K562 (cell line): Measurements from ENCODE around the gene KLHL30. TPM values are rescaled to one million over a fixed set of nuclear protein-coding genes. Genes with fewer than 3 reads are reported as not detected.

Experiments
- ATAC-seq: fragments of 200-7000 bp; cut with Tn5 transposase; 3 replicates; pipeline ENCODE4 v1.9.1; 2020; ENCODE audit warnings: moderate library complexity
- BruUV-seq: library from RNA; stranded (reverse); fragments of 400-500 nt; replicated peaks from 2 replicates; lab custom pipeline; 2021; lab: Mats Ljungman, UMichigan
- CTCF ChIA-PET: fragments of 300-600 bp; formaldehyde crosslinking; extraction: SDS; loops from one replicate; lab custom pipeline; 2021; ENCODE audit warnings: low intra/inter-chr PET ratio; lab: Yijun Ruan, JAX
- POLR2A ChIA-PET: fragments of 300-600, 350-650 bp; sonication (Branson Sonifier 250); formaldehyde crosslinking; extraction: SDS; loops from one replicate; lab custom pipeline; 2021; ENCODE audit warnings: antibody characterized with exemption, inconsistent platforms; lab: Yijun Ruan, JAX
- DNase-seq, 4 experiments: peaks; one replicate each; pipeline versions ENCODE4 v3.0.0 to v3.0.0-alpha.2; 2011 to 2018; ENCODE audit warnings: low spot score in 3 of 4, mixed read lengths in 3 of 4; ENCODE audit errors: extremely low read depth in 1 of 4
- FAIRE-seq: peaks from 2 replicates; lab custom pipeline; 2011; peaks lifted over from hg19 to GRCh38; lab: Jason Lieb, UNC
- H2AFZ ChIP-seq: 2 replicates; pipeline ENCODE4 v1.6.0; 2011; ENCODE audit warnings: low read depth, low read length, control low read depth, inconsistent platforms
- H3K27ac ChIP-seq: fragments of 200-600 bp; 3 replicates; pipeline ENCODE4 v1.8.0; 2011; ENCODE audit warnings: low read depth, mild to moderate bottlenecking, control low read depth, inconsistent platforms, low read length, moderate library complexity, mixed read lengths; ENCODE audit errors: extremely low read depth
- H3K27me3 ChIP-seq, 2 experiments: fragments of 300-600 bp in 1 of 2; 2 replicates in 1 of 2; 3 replicates in 1 of 2; pipeline versions ENCODE4 v1.6.0 to v1.8.0; 2011; ENCODE audit warnings: inconsistent platforms in 2 of 2, low read length in 2 of 2, mild to moderate bottlenecking in 1 of 2, mixed read lengths in 1 of 2, moderate library complexity in 1 of 2; ENCODE audit not compliant: control insufficient read depth in 2 of 2, insufficient read depth in 2 of 2
- H3K36me3 ChIP-seq: fragments of 300-600 bp; 3 replicates; pipeline ENCODE4 v1.8.0; 2011; ENCODE audit warnings: mild to moderate bottlenecking, low read length, inconsistent platforms; ENCODE audit not compliant: control insufficient read depth, insufficient read depth
- H3K4me1 ChIP-seq, 2 experiments: fragments of 200-600 bp in 1 of 2; replicated peaks in 1 of 2; 2 replicates in 1 of 2; 3 replicates in 1 of 2; pipeline versions ENCODE4 v1.5.1 to v1.8.0; 2011; ENCODE audit warnings: inconsistent platforms in 2 of 2, low read length in 2 of 2, mild to moderate bottlenecking in 1 of 2, mixed read lengths in 1 of 2, moderate library complexity in 1 of 2; ENCODE audit not compliant: control insufficient read depth in 2 of 2, insufficient read depth in 2 of 2
- H3K4me2 ChIP-seq: 2 replicates; pipeline ENCODE4 v1.6.1; 2011; ENCODE audit warnings: low read length, control low read depth, inconsistent platforms, mixed read lengths; ENCODE audit not compliant: insufficient read depth
- H3K4me3 ChIP-seq: fragments of 200-600 bp; sonication (generic), shearing (Covaris generic); 2 replicates; pipeline ENCODE4 v1.5.1; 2016; ENCODE audit warnings: control low read depth, inconsistent platforms
- H3K79me2 ChIP-seq: fragments of 200-600 bp; 3 replicates; pipeline ENCODE4 v1.8.0; 2011; ENCODE audit warnings: low read length, inconsistent platforms; ENCODE audit not compliant: control insufficient read depth, insufficient read depth
- H3K9ac ChIP-seq, 2 experiments: 2 replicates each; pipeline versions ENCODE4 v1.6.0 to v1.6.1; 2011; ENCODE audit warnings: low read depth in 2 of 2, low read length in 2 of 2, control low read depth in 1 of 2, inconsistent platforms in 1 of 2, mild to moderate bottlenecking in 1 of 2, mixed read lengths in 1 of 2; ENCODE audit not compliant: insufficient read depth in 1 of 2
- H3K9me1 ChIP-seq: one replicate; pipeline ENCODE4 v1.6.0; 2011; ENCODE audit warnings: inconsistent platforms, mild to moderate bottlenecking, low read length, moderate library complexity; ENCODE audit not compliant: control insufficient read depth, insufficient read depth
- H3K9me3 ChIP-seq: replicated peaks from 2 replicates; pipeline ENCODE4 v1.5.1; 2011; ENCODE audit warnings: low read depth, low read length, inconsistent platforms; ENCODE audit not compliant: control insufficient read depth, insufficient read depth
- H4K20me1 ChIP-seq: replicated peaks from 2 replicates; pipeline ENCODE4 v1.6.1; 2011; ENCODE audit warnings: low read length, inconsistent platforms, mixed read lengths; ENCODE audit not compliant: control insufficient read depth, insufficient read depth
- ARID2 ChIP-seq: fragments of 450-650 bp; IDR thresholded peaks from 2 replicates; pipeline ENCODE4 v1.6.1; 2017; ENCODE audit warnings: antibody characterized with exemption, mild to moderate bottlenecking
- CXXC5 ChIP-seq: fragments of 250-450 bp; sonication (Bioruptor Pico); IDR thresholded peaks from 2 replicates; pipeline ENCODE4 v1.8.0; 2022; ENCODE audit warnings: inconsistent platforms, mild to moderate bottlenecking, moderate library complexity
- HDAC6 ChIP-seq: IDR thresholded peaks from 2 replicates; pipeline ENCODE4 v1.6.1; 2012; ENCODE audit warnings: low read depth, mild to moderate bottlenecking, control low read depth, inconsistent platforms, low read length, moderate library complexity
- KLF16 ChIP-seq: IDR thresholded peaks from 2 replicates; pipeline ENCODE4 v1.6.1; 2016; ENCODE audit warnings: antibody characterized with exemption
- NRF1 ChIP-seq, 2 experiments: fragments of 450-650 bp; IDR thresholded peaks in 1 of 2; conservative IDR thresholded peaks in 1 of 2; 2 replicates each; pipeline ENCODE4 v1.6.1; 2014; ENCODE audit warnings: mild to moderate bottlenecking in 2 of 2
- PHF8 ChIP-seq: fragments of 200-600 bp; sonication (generic); IDR thresholded peaks from 2 replicates; pipeline ENCODE4 v1.6.1; 2012; ENCODE audit warnings: mixed run types, mild to moderate bottlenecking, inconsistent platforms, low read length, moderate library complexity, borderline replicate concordance
- PTBP1 ChIP-seq: fragments of 200-400 bp; formaldehyde crosslinking; IDR thresholded peaks from 2 replicates; pipeline ENCODE4 v1.6.1; 2017; ENCODE audit warnings: low read depth, low read length
- SMARCC2 ChIP-seq: fragments of 450-650 bp; IDR thresholded peaks from 2 replicates; pipeline ENCODE4 v1.6.1; 2017; ENCODE audit warnings: antibody characterized with exemption, moderate library complexity, mild to moderate bottlenecking, low read depth
- TSC22D4 ChIP-seq: fragments of 450-650 bp; IDR thresholded peaks from 2 replicates; pipeline ENCODE4 v1.6.1; 2016; ENCODE audit warnings: missing genetic modification characterization, missing biosample characterization, control low read depth
- ZNF592 ChIP-seq: fragments of 450-650 bp; IDR thresholded peaks from 2 replicates; pipeline ENCODE4 v1.6.1; 2017; ENCODE audit warnings: antibody characterized with exemption, mild to moderate bottlenecking
- WGBS: fragments of 100-300 bp; shearing (Covaris generic); methylation state at CpG from one replicate; pipeline ENCODE4 v1.1.6; 2016; ENCODE audit warnings: low coverage, mixed read lengths; ENCODE audit not compliant: insufficient coverage; ENCODE audit errors: missing lambda C conversion rate; 5-methylcytosine and 5-hydroxymethylcytosine counted together
- in situ Hi-C: fragments of 300-500 bp; cut with MboI; formaldehyde crosslinking; loops from 4 replicates; pipeline ENCODE4 v1.15.0; 2018; ENCODE audit warnings: inconsistent platforms, mixed read lengths
- intact Hi-C: fragments of 100-400 bp; cut with micrococcal nuclease; formaldehyde crosslinking; loops from 2 replicates; pipeline ENCODE4 v1.14.2; 2022
- polyA plus RNA-seq, 8 experiments: library from polyadenylated mRNA; depleted of rRNA in 4 of 8; stranded (reverse) in 5 of 8; unstranded in 3 of 8; fragments of >200 nt; fragmentation: Nextera tagmentation in 2 of 8; fragmentation: Illumina TruSeq in 1 of 8; extraction: Ambion mirVana in 2 of 8; extraction: Trizol in 1 of 8; gene quantifications; 2 replicates each; pipeline versions ENCODE4 v1.2.1 to v1.2.3, GENCODE V29; 2011 to 2014; ENCODE audit warnings: inconsistent platforms in 1 of 8, missing spikeins in 1 of 8
- total RNA-seq, 7 experiments: library from RNA; depleted of rRNA in 6 of 7; stranded (reverse); fragments of >200 nt in 6 of 7; fragmentation: Illumina TruSeq in 2 of 7; extraction: Trizol in 2 of 7; gene quantifications; 2 replicates each; pipeline versions ENCODE4 v1.2.1 to v1.2.3, GENCODE V29; 2011 to 2021; ENCODE audit warnings: low replicate concordance in 1 of 7
- TF ChIP-seq, protein P1 (sequence below): fragments of 250-450 bp; sonication (Bioruptor Pico); IDR thresholded peaks from 2 replicates; pipeline ENCODE4 v1.4.0; 2020; ENCODE audit warnings: mild to moderate bottlenecking
- TF ChIP-seq, protein P2 (sequence below), 3 experiments: fragments of 200-800 bp in 1 of 3; fragments of 250-450 bp in 1 of 3; fragments of 450-650 bp in 1 of 3; sonication (Bioruptor Pico) in 1 of 3; sonication (Bioruptor generic) in 1 of 3; formaldehyde crosslinking in 1 of 3; IDR thresholded peaks; 2 replicates each; pipeline versions ENCODE4 v1.6.1 to v1.8.0; 2016 to 2022; ENCODE audit warnings: mild to moderate bottlenecking in 2 of 3, missing genetic modification characterization in 2 of 3, missing compliant biosample characterization in 1 of 3, moderate library complexity in 1 of 3

Gene KLHL30
- total and polyA plus RNA-seq, 9 of the 15 experiments (the other 6 are each of a cell fraction or from before 2014, with no cell fraction given), result 0.04 TPM; not detected in 8

- POLR2A ChIA-PET, result interaction anchor here (0.8 kb wide), 1 partner anchor 11 kb away, joined by 3 read pairs; no protein-coding TSS in a partner anchor
- no peaks in the 10 kb centered on the region for H3K36me3 ChIP-seq
- CTCF ChIA-PET, result no interaction called here
- H3K4me2 ChIP-seq, result peak overlapping the region; percentile 32; the same call in 1 of the 2 replicates
- no peak overlapping the region for H3K4me3 ChIP-seq
- intact Hi-C loops, result no loop called here
- H3K9me3 ChIP-seq, result no peaks in the 10 kb centered on the region
- H3K4me1 ChIP-seq, result peaks cover 4 to 22% of the 10 kb centered on the region in 2 experiments; a peak in 4 of 5 replicates
- peak overlapping the region in 1 of 2 experiments; percentile 74; a peak in 2 of 4 replicates for H3K9ac ChIP-seq
- no peaks in the 10 kb centered on the region for H3K79me2 ChIP-seq
- no peaks in the 10 kb centered on the region for H3K9me1 ChIP-seq
- DNase-seq (peak in 2 of 4 experiments; percentile 54 to 61), ATAC-seq (peak; percentile 92), FAIRE-seq (peak; percentile 6)
- H4K20me1 ChIP-seq, result no peaks in the 10 kb centered on the region
- H2AFZ ChIP-seq, result peak overlapping the region; percentile 85
- no peaks in the 10 kb centered on the region; a peak in 3 of 5 replicates for H3K27me3 ChIP-seq
- in situ Hi-C loops, result no loop called here
- H3K27ac ChIP-seq, result no peak overlapping the region
- 53% methylated on average over 7 of the region's 16 CpGs for WGBS
- BruUV-seq, result no TSS peak
- TF ChIP-seq CXXC5 (no peak), TSC22D4 (no peak), SMARCC2 (no peak), ZNF592 (0 out of 2 replicates have a peak, but pooled peaks have one; percentile 51), ARID2 (no peak), PHF8 (peak; percentile 24; the same call in 1 of the 2 replicates), PTBP1 (no peak), HDAC6 (no peak), KLF16 (no peak), NRF1 (conservative IDR thresholded peaks at IDR 0.05 in 1 of 2, IDR thresholded peaks at IDR 0.05 in 1 of 2) (peak; percentile 42; a peak in 1 of 4 replicates)
- TF ChIP-seq, protein P1, sequence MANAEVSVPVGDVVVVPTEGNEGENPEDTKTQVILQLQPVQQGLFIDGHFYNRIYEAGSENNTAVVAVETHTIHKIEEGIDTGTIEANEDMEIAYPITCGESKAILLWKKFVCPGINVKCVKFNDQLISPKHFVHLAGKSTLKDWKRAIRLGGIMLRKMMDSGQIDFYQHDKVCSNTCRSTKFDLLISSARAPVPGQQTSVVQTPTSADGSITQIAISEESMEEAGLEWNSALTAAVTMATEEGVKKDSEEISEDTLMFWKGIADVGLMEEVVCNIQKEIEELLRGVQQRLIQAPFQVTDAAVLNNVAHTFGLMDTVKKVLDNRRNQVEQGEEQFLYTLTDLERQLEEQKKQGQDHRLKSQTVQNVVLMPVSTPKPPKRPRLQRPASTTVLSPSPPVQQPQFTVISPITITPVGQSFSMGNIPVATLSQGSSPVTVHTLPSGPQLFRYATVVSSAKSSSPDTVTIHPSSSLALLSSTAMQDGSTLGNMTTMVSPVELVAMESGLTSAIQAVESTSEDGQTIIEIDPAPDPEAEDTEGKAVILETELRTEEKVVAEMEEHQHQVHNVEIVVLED, result no peak
- TF ChIP-seq, protein P2, sequence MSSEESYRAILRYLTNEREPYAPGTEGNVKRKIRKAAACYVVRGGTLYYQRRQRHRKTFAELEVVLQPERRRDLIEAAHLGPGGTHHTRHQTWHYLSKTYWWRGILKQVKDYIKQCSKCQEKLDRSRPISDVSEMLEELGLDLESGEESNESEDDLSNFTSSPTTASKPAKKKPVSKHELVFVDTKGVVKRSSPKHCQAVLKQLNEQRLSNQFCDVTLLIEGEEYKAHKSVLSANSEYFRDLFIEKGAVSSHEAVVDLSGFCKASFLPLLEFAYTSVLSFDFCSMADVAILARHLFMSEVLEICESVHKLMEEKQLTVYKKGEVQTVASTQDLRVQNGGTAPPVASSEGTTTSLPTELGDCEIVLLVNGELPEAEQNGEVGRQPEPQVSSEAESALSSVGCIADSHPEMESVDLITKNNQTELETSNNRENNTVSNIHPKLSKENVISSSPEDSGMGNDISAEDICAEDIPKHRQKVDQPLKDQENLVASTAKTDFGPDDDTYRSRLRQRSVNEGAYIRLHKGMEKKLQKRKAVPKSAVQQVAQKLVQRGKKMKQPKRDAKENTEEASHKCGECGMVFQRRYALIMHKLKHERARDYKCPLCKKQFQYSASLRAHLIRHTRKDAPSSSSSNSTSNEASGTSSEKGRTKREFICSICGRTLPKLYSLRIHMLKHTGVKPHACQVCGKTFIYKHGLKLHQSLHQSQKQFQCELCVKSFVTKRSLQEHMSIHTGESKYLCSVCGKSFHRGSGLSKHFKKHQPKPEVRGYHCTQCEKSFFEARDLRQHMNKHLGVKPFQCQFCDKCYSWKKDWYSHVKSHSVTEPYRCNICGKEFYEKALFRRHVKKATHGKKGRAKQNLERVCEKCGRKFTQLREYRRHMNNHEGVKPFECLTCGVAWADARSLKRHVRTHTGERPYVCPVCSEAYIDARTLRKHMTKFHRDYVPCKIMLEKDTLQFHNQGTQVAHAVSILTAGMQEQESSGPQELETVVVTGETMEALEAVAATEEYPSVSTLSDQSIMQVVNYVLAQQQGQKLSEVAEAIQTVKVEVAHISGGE (CRISPR knock-in tag; IDR thresholded peaks at IDR 0.05), result no peak
Measured at GRCh38 chr2:238114331-238114841, 24.1 kb upstream of the KLHL30 start.
